ENCODE data around the gene SLC2A1.

Gene SLC2A1

GRCh38 chr1:42993502-42994136 is 35.0 kb upstream of the SLC2A1 start:
- no peak for TF ChIP-seq CTCF (IDR thresholded peaks at IDR 0.05; ENCODE audit: low read depth, low read length)
- H3K4me3 ChIP-seq (replicated peaks in 1 of 2; ENCODE audit: low read depth in 2 of 2, low read length in 2 of 2), result no peak overlapping the region
- no peak for DNase-seq (ENCODE audit: low read depth in 2 of 2)

DNA sequence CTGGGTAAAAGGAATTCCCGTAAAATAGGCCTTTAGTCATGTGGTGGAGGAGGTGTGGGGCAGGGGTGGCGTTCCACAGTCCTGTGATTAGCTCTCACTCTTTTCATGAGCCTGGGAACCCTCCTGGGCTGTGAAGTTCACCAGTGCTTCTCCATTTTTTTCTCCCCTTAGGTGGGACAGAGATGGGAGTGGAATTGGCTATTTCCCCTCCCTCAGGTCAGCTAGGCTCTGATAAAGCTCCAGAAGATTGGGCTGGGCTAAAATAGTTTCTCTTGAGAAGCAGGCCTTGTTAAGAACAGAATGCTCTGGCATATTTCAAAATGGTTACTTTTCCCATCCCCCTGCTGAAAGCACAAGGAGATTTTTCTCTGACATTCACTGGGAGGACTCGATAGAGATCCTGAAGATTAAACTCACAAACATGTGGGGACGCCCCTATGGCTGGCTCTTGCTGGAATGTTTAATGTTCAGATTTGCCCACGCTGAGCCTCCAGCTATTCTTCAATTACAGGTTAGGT is 33.4 kb upstream of the SLC2A1 start:
- TF ChIP-seq CTCF (IDR thresholded peaks at IDR 0.05; ENCODE audit: low read depth, low read length), result no peak
- H3K4me3 ChIP-seq (replicated peaks in 1 of 2; ENCODE audit: low read depth in 2 of 2, low read length in 2 of 2), result no peak overlapping the region
- DNase-seq (ENCODE audit: low read depth in 2 of 2), result no peak

DNA sequence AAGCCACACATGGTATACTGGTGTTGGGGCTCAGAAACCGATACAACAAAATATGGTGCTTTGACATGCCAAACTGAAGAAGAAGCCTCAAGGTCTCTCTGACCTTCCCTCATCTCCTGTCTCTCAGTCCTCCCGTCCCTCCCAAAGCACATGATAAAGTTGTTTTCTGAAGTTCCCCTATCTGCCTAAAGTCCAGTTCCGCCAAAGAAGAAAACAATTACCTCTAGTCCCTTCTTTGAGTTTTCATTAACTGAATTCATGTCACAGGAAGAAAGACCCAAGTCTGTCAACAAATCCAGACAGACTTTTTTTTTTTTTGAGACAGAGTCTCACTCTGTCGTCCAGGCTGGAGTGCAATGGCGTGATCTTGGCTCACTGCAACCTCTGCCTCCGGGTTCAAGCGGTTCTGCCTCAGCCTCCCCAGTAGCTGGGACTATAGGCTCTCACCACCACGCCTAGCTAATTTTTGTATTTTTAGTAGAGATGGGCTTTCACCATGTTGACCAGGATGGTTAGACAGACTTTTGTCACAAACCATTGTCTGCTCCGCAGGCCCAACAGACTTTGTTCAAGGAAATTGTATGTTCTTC is 32.2 kb upstream of the SLC2A1 start:
- no peak for TF ChIP-seq CTCF (IDR thresholded peaks at IDR 0.05; ENCODE audit: low read depth, low read length)

DNA sequence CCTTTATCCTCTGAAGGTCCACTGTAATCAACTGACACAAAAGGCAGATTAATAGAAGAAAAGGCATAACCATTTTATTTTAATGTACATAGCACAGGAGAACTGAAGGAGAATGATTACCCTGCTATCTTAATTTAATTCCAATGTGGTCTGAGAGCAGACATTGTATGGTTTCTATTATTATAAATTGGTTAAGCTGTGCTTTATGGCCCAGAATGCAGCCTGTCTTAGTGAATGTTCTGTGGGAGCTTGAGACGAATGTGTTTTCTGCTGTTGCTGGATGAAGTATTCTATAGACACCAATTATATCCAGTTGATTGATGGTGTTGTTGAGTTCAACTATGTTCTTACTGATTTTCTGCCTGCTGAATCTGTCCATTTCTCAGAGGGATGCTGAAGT is 25.0 kb upstream of the SLC2A1 start:
- TF ChIP-seq CTCF (IDR thresholded peaks at IDR 0.05; ENCODE audit: low read depth, low read length), result no peak
- DNase-seq (ENCODE audit: low read depth in 2 of 2), result no peak
- no peak overlapping the region for H3K4me3 ChIP-seq (replicated peaks in 1 of 2; ENCODE audit: low read depth in 2 of 2, low read length in 2 of 2)

More for the DNA sequence above, 32.2 kb upstream of the SLC2A1 start:
- H3K4me3 ChIP-seq (replicated peaks in 1 of 2; ENCODE audit: low read depth in 2 of 2, low read length in 2 of 2), result no peak overlapping the region
- DNase-seq (ENCODE audit: low read depth in 2 of 2), result no peak

DNA sequence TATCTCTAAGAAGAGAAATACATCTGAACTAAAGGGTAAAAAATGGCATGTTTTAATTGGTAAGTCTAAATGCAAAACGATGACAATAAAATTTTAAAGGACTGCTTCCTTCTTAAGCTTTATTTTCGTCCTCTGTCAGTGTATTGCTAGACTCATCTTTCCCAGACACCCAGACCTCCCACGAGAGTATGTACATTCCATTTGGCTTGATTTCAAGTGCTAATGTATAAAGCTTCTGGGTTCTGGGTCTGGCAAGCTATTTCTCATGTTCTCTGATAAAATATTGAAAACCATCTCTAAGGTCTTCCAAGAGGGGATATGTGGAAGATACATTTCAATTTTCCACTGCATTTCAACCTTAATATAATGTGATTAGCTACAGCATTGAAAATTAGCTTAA is 24.6 kb upstream of the SLC2A1 start:
- TF ChIP-seq CTCF (IDR thresholded peaks at IDR 0.05; ENCODE audit: low read depth, low read length), result no peak
- DNase-seq (ENCODE audit: low read depth in 2 of 2), result no peak

DNA sequence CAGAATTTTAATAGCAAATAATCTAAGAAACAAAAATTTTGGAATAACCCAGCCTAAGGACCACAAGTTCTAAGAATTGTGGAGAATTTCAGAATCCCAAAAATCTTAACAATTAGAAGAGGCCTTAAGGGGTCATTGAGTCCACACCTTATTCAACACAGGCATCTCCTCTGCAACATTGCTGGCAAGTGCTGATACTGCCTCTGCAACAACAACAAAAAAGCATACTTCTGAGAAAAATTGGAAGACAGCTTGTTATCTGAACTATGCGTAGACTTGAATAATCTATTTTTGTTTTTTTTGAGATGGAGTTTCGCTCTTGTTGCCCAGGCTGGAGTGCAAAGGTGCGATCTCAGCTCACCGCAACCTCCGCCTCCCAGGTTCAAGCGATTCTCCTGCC is 24.0 kb upstream of the SLC2A1 start:
- no peak for TF ChIP-seq CTCF (IDR thresholded peaks at IDR 0.05; ENCODE audit: low read depth, low read length)
- no peak for DNase-seq (ENCODE audit: low read depth in 2 of 2)
- H3K4me3 ChIP-seq (replicated peaks in 1 of 2; ENCODE audit: low read depth in 2 of 2, low read length in 2 of 2), result no peak overlapping the region

More for the DNA sequence above, 24.6 kb upstream of the SLC2A1 start:
- H3K4me3 ChIP-seq (replicated peaks in 1 of 2; ENCODE audit: low read depth in 2 of 2, low read length in 2 of 2), result no peak overlapping the region

All from cardiac fibroblast (primary cell).